A549 (cell line): ENCODE measurements around the gene CD109. TPM values are rescaled to one million over a fixed set of nuclear protein-coding genes. Genes with fewer than 3 reads are reported as not detected.
"Not testable (repeated sequence)": the region's sequence is repeated elsewhere in the genome, so short reads cannot be mapped to it uniquely, and the experiment has no call there.

Experiments used
- ATAC-seq, 2 experiments: fragments of 200-7000 bp in 1 of 2; fragments of >200 bp in 1 of 2; cut with Nextera tagmentation in 1 of 2; cut with Tn5 transposase in 1 of 2; 3 replicates each; pipeline versions ENCODE4 v1.8.0 to v1.9.1; 2018 to 2020; ENCODE audit warnings: mild to moderate bottlenecking in 1 of 2, moderate library complexity in 1 of 2
- CTCF ChIA-PET: fragments of 300-600 bp; sonication (Branson Sonifier 250); formaldehyde crosslinking; extraction: SDS; loops from one replicate; lab custom pipeline; 2021; ENCODE audit warnings: antibody characterized with exemption, inconsistent platforms; lab: Yijun Ruan, JAX
- POLR2A ChIA-PET: fragments of 350-600 bp; formaldehyde crosslinking; extraction: SDS; loops from one replicate; lab custom pipeline; 2021; ENCODE audit warnings: antibody characterized with exemption, inconsistent platforms; lab: Yijun Ruan, JAX
- DNase-seq, 2 experiments: peaks; one replicate each; pipeline versions ENCODE4 v3.0.0 to v3.0.0-alpha.2; 2011 to 2016; ENCODE audit warnings: low read depth in 1 of 2, low spot score in 1 of 2
- FAIRE-seq: peaks from 2 replicates; lab custom pipeline; 2011; peaks lifted over from hg19 to GRCh38; lab: Jason Lieb, UNC
- H3K27ac ChIP-seq, 2 experiments: fragments of >200 bp; sonication (Bioruptor Twin); formaldehyde crosslinking; 3 replicates each; pipeline ENCODE4 v1.5.1; 2016 to 2017
- H3K4me1 ChIP-seq: fragments of >200 bp; sonication (Bioruptor Twin); formaldehyde crosslinking; 3 replicates; pipeline ENCODE4 v1.6.1; 2016
- H3K4me2 ChIP-seq: fragments of >200 bp; sonication (Bioruptor Twin); formaldehyde crosslinking; 3 replicates; pipeline ENCODE4 v1.6.1; 2016
- H3K4me3 ChIP-seq: fragments of >200 bp; sonication (Bioruptor Twin); formaldehyde crosslinking; 3 replicates; pipeline ENCODE4 v1.5.1; 2016
- H3K9me3 ChIP-seq: fragments of >200 bp; sonication (Bioruptor Twin); formaldehyde crosslinking; 3 replicates; pipeline ENCODE4 v1.6.1; 2016
- BCL3 ChIP-seq: fragments of >200 bp; sonication (Bioruptor Twin); formaldehyde crosslinking; IDR thresholded peaks from 3 replicates; pipeline ENCODE4 v1.6.1; 2016
- BHLHE40 ChIP-seq: IDR thresholded peaks from 2 replicates; pipeline ENCODE4 v1.6.1; 2012; ENCODE audit warnings: low read depth, low read length, inconsistent platforms
- CHD2 ChIP-seq: fragments of 150-350 bp; IDR thresholded peaks from 2 replicates; pipeline ENCODE4 v1.6.1; 2014; ENCODE audit warnings: low read length; ENCODE audit not compliant: partially characterized antibody
- CTCF ChIP-seq: fragments of >200 bp; sonication (Bioruptor Twin); formaldehyde crosslinking; IDR thresholded peaks from 3 replicates; pipeline ENCODE4 v1.5.1; 2016
- E2F6 ChIP-seq: IDR thresholded peaks from 2 replicates; pipeline ENCODE4 v1.6.1; 2012; ENCODE audit warnings: low read depth, borderline replicate concordance
- EHF ChIP-seq: fragments of 250-450 bp; sonication (Bioruptor Pico); IDR thresholded peaks from 2 replicates; pipeline ENCODE4 v1.5.0; 2020; ENCODE audit warnings: mild to moderate bottlenecking
- EHMT2 ChIP-seq: fragments of 200-600 bp; sonication (generic); IDR thresholded peaks from 2 replicates; pipeline ENCODE4 v1.6.1; 2016; ENCODE audit warnings: antibody characterized with exemption, low read depth, mild to moderate bottlenecking, moderate library complexity
- ELK1 ChIP-seq: fragments of 150-350 bp; IDR thresholded peaks from 2 replicates; pipeline ENCODE4 v1.6.1; 2014; ENCODE audit warnings: low read depth, mild to moderate bottlenecking, low read length
- FOSB ChIP-seq: fragments of 250-450 bp; sonication (Bioruptor Pico); IDR thresholded peaks from 2 replicates; pipeline ENCODE4 v1.5.0; 2020; ENCODE audit warnings: mild to moderate bottlenecking, moderate library complexity
- GATA3 ChIP-seq: IDR thresholded peaks from 2 replicates; pipeline ENCODE4 v1.6.1; 2012; ENCODE audit warnings: borderline replicate concordance
- HES2 ChIP-seq: fragments of >200 bp; sonication (Bioruptor Twin); formaldehyde crosslinking; IDR thresholded peaks from 2 replicates; pipeline ENCODE4 v1.6.1; 2016
- HOXA7 ChIP-seq: fragments of 250-450 bp; sonication (Bioruptor Pico); IDR thresholded peaks from 2 replicates; pipeline ENCODE4 v1.5.0; 2020; ENCODE audit warnings: mild to moderate bottlenecking, moderate library complexity
- JUN ChIP-seq, 2 experiments: fragments of >200 bp; sonication (Bioruptor Twin); formaldehyde crosslinking; IDR thresholded peaks; 2 replicates in 1 of 2; 3 replicates in 1 of 2; pipeline ENCODE4 v1.6.1; 2016 to 2017
- JUNB ChIP-seq: fragments of >200 bp; sonication (Bioruptor Twin); formaldehyde crosslinking; IDR thresholded peaks from 2 replicates; pipeline ENCODE4 v1.6.1; 2016
- KDM5A ChIP-seq: fragments of 200-600 bp; sonication (generic); IDR thresholded peaks from 2 replicates; pipeline ENCODE4 v1.6.1; 2016; ENCODE audit warnings: antibody characterized with exemption, mild to moderate bottlenecking
- MAZ ChIP-seq: fragments of 150-350 bp; IDR thresholded peaks from 2 replicates; pipeline ENCODE4 v1.6.1; 2014; ENCODE audit warnings: antibody characterized with exemption, low read depth, low read length, borderline replicate concordance
- NR3C1 ChIP-seq: fragments of >200 bp; sonication (Bioruptor Twin); formaldehyde crosslinking; IDR thresholded peaks from 3 replicates; pipeline ENCODE4 v1.6.1; 2017
- PBX3 ChIP-seq: IDR thresholded peaks from 2 replicates; pipeline ENCODE4 v1.6.1; 2012
- POLR2AphosphoS2 ChIP-seq: conservative IDR thresholded peaks from 2 replicates; pipeline ENCODE4 v1.6.1; 2012; ENCODE audit warnings: low read length, improper control_type of control experiment, inconsistent platforms
- RARB ChIP-seq: fragments of 250-450 bp; sonication (Bioruptor Pico); IDR thresholded peaks from 2 replicates; pipeline ENCODE4 v1.8.0; 2021; ENCODE audit warnings: mild to moderate bottlenecking, moderate library complexity
- SREBF2 ChIP-seq: fragments of 450-650 bp; IDR thresholded peaks from 2 replicates; pipeline ENCODE4 v1.6.1; 2014; ENCODE audit warnings: mild to moderate bottlenecking, moderate library complexity
- TFCP2L1 ChIP-seq: fragments of 250-450 bp; sonication (Bioruptor Pico); IDR thresholded peaks from 2 replicates; pipeline ENCODE4 v1.5.0; 2021; ENCODE audit warnings: mild to moderate bottlenecking
- TP53 ChIP-seq: fragments of 250-450 bp; sonication (Bioruptor Pico); IDR thresholded peaks from 2 replicates; pipeline ENCODE4 v1.5.0; 2021; ENCODE audit warnings: mild to moderate bottlenecking, moderate library complexity
- USF2 ChIP-seq: fragments of 450-650 bp; IDR thresholded peaks from 2 replicates; pipeline ENCODE4 v1.6.1; 2014; ENCODE audit warnings: antibody characterized with exemption
- ZNF302 ChIP-seq: fragments of 250-450 bp; sonication (Bioruptor Pico); IDR thresholded peaks from 2 replicates; pipeline ENCODE4 v1.9.0; 2021; ENCODE audit warnings: inconsistent platforms, mild to moderate bottlenecking, moderate library complexity
- ZSCAN20 ChIP-seq: fragments of 250-450 bp; sonication (Bioruptor Pico); IDR thresholded peaks from 2 replicates; pipeline ENCODE4 v1.8.0; 2022; ENCODE audit warnings: mild to moderate bottlenecking, moderate library complexity
- WGBS: methylation state at CpG from one replicate; pipeline ENCODE4 v1.1.6; 2017; ENCODE audit errors: missing lambda C conversion rate; 5-methylcytosine and 5-hydroxymethylcytosine counted together
- polyA plus RNA-seq, 4 experiments: library from polyadenylated mRNA; depleted of rRNA in 3 of 4; stranded (reverse); fragments of >200 nt; fragmentation: RNase III in 1 of 4; extraction: RNeasy Plus Mini Kit Qiagen cat#74134 plus additional on column Dnase treatment in 1 of 4; gene quantifications; 2 replicates in 3 of 4; 3 replicates in 1 of 4; pipeline ENCODE4 v1.2.3, GENCODE V29; 2011 to 2017

The CD109 gene
- polyA plus RNA-seq, 2 of the 4 experiments (the other 2 are of a cell fraction) = 18.3 to 56.7 TPM

- no peak for TF ChIP-seq E2F6
- TF ChIP-seq USF2 = no peak
- no peak for TF ChIP-seq PBX3
- no peak for TF ChIP-seq EHF (CRISPR knock-in tag)
- TF ChIP-seq HES2 = no peak
- no peak for TF ChIP-seq JUNB
- no peak for TF ChIP-seq TP53 (CRISPR knock-in tag)
- TF ChIP-seq MAZ = no peak
- no peak for TF ChIP-seq CHD2
- TF ChIP-seq ELK1 = no peak
These were observed 15.6 kb upstream of the CD109 start (continued) for GRCh38 chr6:73680289-73680918.

GRCh38 chr6:73683574-73683973 lies 12.4 kb upstream of the CD109 start:
- FAIRE-seq, H3K4me1 ChIP-seq, POLR2A ChIA-PET: not testable (repeated sequence)

GRCh38 chr6:73688351-73688750 lies 7.7 kb upstream of the CD109 start:
- FAIRE-seq (no peak), ATAC-seq (no peak), DNase-seq (no peak)
- Histone ChIP-seq H3K4me2 (no peak overlapping the region), H3K4me1 (peaks cover 8% of the 10 kb centered on the region; the same call in 2 of the 3 replicates), H3K9me3 (no peaks in the 10 kb centered on the region), H3K4me3 (no peak overlapping the region), H3K27ac (no peak overlapping the region)
- WGBS = 88% methylated on average over 1 of the region's 1 CpG
- ChIA-PET POLR2A (no interaction called here), CTCF (interaction anchor here (0.8 to 5.6 kb wide), 5 partner anchors 13 to 721 kb away, joined by 3 to 28 read pairs (median 3); no protein-coding TSS in a partner anchor)
- TF ChIP-seq RARB (CRISPR knock-in tag) = no peak
- no peak for TF ChIP-seq HES2
- no peak for TF ChIP-seq KDM5A
- TF ChIP-seq FOSB (CRISPR knock-in tag) = no peak
- no peak for TF ChIP-seq POLR2AphosphoS2
- no peak for TF ChIP-seq GATA3
- no peak for TF ChIP-seq CHD2
- no peak for TF ChIP-seq TFCP2L1 (CRISPR knock-in tag)
- no peak for TF ChIP-seq HOXA7
- no peak for TF ChIP-seq SREBF2
- no peak for TF ChIP-seq EHMT2
- no peak for TF ChIP-seq BCL3
- TF ChIP-seq JUN (IDR thresholded peaks at IDR 0.05) = no peak
- no peak for TF ChIP-seq NR3C1
- TF ChIP-seq EHF (CRISPR knock-in tag) = no peak
- TF ChIP-seq CTCF = no peak
- TF ChIP-seq BHLHE40 = no peak
- no peak for TF ChIP-seq ZSCAN20
- no peak for TF ChIP-seq ZNF302 (CRISPR knock-in tag)

More at GRCh38 chr6:73683574-73683973, 12.4 kb upstream of the CD109 start:
- H3K4me2 ChIP-seq, H3K4me3 ChIP-seq, DNase-seq, ATAC-seq, H3K9me3 ChIP-seq, H3K27ac ChIP-seq: not testable (repeated sequence)
- 41% methylated on average over 2 of the region's 2 CpGs for WGBS
- CTCF ChIA-PET = interaction anchor here (1.5 to 4.1 kb wide), 2 partner anchors 17 to 49 kb away, joined by 4 to 22 read pairs; no protein-coding TSS in a partner anchor
